ENCODE results near the gene ARPC2.

ARPC2 gene

GRCh38 chr2:218253232-218253625 is 36.2 kb downstream of the ARPC2 start:
- DNase-seq (ENCODE audit: low spot score) = no peak

DNA sequence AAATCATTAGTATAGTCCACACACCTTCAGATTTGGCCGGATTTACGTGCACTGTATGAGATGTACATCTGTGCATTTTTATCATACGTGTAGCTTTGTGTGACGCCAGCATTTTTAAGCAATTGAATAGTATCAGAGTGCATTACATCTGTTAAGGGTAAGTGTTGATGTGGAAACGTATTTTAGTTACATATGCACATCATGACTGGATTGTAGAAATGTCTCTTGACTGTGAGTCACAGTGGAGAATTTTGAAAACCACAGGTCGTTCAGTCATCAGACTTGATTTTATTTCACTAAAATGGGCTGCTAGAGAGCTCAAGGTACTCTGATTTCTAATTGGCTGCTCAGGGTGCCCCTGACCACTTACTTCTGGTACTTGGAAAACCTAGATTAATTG is 38.5 kb downstream of the ARPC2 start:
- no peak for DNase-seq (ENCODE audit: low spot score)

DNA sequence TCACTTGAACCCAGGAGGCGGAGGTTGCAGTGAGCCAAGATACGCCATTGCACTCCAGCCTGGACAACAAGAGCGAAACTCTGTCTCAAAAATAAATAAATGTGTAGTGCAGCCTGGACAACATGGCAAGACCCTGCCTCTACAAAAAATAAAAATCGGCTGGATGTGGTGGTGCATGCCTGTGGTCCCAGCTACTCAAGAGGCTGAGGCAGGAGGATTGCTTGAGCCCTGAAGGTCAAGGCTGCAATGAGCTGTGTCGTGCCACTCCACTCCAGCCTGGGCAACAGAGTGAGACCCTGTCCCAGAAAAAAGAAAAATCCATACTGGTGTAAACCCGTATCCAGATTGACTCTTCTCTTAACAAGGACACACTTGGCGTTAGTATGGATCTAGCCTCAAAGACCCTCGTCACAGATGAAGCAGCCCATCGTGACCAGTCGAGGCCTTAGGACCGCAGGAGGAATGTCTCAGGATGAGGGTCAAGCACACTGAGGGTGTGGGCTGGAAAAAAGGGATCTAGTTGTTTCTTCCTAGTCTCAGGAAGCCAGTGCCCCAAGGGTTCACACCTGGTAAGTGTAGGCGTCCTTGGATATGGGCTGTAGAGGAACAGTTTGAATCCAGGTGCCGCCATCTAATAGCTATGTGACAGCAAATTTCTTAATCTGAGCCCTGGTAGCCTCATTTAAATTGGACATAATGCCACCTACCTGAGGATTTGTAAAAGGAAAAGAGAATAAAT is 39.8 kb downstream of the ARPC2 start:
- DNase-seq (ENCODE audit: low spot score) = no peak

DNA sequence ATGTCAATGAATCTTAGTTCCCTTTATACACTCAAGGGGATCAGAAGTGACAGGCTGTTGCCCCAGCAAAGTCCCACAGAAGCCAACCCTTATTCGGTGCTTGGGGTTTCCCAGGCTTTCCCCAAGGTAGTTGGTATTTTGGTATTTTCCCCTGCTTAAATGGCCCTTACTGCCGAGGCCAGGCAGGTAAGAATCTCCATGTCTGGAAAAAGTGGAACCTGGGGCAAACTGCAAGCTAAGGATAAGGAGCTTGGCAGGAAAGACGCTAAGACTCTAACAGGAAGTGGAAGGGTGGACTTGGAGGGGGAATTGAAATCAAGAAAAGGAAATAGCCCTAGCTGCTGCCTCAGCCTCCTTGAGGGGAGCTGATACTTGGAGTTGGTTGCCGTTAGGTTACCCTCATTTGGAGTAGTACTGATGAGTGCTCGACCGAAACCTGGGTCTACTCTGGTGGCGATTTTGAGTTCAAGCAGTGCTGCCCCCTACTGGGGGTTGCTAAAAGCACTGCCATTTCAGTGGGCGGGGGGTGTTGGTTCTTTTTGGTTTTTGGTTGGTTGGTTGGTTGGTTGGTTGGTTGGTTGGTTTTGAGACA is 40.5 kb downstream of the ARPC2 start:
- peak; percentile 71 for DNase-seq (ENCODE audit: low spot score)

- DNase-seq (ENCODE audit: low spot score) = no peak
Measured at GRCh38 chr2:218259099-218259961, 42.3 kb downstream of the ARPC2 start.

GRCh38 chr2:218260166-218260565 is 43.2 kb downstream of the ARPC2 start:
- DNase-seq (ENCODE audit: low spot score) = no peak

DNA sequence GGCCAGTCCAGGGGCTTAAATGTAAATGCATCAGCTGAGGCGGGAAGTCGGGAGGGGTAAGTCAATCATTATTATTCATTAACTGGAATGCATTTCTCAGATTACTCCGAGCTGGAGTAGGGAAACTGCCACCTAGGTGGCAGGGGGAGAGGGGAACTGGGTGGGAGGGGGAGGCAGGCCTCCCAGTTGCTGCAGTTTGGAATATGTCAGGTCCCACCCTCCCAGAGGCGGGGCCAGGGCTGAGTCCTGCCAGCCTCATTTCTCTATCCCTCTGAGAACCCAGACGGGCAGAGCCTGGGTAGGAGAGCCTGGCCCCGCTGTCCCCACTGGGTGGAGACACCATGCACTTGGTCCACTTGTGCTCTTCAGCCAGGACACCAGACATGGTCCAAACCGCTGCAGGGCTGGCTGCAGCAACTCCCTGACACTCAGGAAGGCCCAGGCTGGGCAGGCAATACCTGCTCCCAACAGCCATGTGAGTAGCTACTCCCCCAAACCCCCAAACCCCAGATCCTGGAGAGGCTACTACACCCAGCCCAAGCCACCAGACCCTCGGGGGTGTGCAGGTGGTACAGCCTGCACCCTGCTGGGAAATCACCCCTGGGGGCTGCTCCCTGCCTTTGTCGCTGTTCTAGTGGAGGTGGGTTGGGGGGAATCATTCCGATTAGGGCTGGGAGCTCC is 43.9 kb downstream of the ARPC2 start, which contains the start of gene GPBAR1:
Gene GPBAR1 (plus strand): TSS at position 274 of the 681 bp plus-strand sequence. CDS start 1,710 bp downstream, outside the sequence.
- DNase-seq (ENCODE audit: low spot score) = no peak

DNA sequence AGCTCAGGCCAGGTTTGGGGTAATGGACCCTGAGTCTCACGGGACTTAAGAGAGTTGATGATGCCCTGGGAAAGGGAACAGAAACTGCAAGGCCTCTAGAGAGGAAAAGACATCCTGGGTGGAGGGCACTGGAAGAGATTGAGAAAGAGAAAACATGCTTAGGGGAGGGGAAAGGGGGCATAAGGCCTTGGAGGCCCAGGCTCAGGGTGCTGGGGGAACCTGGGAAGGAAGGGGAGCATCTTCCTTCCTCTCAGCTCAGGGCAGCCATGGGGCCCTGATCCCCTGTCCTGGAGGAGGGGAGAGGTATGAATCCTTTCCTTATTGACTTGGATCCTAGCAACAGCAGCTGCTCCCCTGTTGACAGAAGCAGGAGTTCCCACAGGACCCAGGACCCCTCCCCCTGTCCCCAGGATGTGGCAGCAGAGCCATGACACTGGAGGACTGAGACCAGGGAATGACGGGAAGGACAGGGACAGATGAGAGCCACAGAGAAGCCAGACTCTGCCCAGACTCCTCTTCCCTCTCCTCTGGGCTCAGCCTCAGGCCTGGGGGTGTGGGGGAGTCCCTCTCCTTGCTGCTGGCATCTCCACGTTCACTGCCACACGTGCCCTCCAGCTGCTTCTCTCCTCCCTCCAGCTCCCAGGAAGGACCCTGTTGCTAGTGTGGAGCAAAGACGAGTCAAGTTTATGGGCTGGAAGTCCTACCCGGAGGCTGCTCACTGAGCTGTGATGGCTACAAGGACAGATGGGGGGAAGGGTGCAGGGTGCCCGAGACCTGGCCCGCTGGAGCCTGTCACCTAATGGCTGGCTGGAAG is 44.6 kb downstream of the ARPC2 start:
- DNase-seq (ENCODE audit: low spot score) = no peak

- no peak for DNase-seq (ENCODE audit: low spot score)
Measured at GRCh38 chr2:218262237-218262600, 45.2 kb downstream of the ARPC2 start.

- DNase-seq (ENCODE audit: low spot score) = no peak
Measured at GRCh38 chr2:218262631-218263586, 45.9 kb downstream of the ARPC2 start.

DNA sequence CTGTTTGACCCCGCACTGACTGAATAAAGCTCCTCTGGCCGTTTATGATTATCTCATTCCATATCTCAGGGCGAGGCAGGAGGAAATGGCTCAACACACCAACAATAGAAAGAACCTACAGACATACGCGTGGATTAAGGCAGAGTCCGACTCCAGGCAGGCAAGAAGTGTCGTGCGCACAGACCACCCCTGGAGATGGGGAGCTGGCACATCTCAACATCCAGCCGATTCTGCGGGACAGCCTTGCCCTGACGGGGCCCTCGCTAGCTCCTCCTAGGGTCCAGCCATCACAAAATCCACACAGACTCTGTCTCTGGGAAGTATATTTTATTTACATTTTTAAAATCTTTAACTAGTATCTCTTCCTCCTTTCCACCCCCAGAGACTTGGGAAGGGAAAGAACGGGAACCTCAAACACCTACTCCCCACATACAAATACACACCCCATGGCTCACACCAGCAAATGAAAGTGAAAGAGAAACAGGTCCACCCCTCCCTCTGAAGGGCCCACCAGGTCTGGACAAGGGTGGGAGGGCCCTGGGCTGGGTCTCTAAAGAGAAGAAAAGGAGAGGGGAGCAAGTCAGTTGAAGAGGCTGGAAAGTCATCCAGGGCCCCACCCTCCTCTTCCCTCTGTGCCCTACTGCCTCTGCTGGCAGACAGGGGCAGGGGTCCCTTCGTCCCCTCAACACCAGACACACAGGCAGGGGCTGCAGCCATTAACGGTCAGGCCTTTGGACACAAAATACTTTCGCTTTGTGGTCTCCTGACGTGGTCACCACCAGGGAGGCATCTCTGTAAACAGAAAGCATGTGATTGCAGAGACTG is 47.0 kb downstream of the ARPC2 start:
- no peak for DNase-seq (ENCODE audit: low spot score)

- DNase-seq (ENCODE audit: low spot score) = no peak
Measured at GRCh38 chr2:218264773-218265561, 48.0 kb downstream of the ARPC2 start.

GRCh38 chr2:218265626-218266025 is 48.6 kb downstream of the ARPC2 start:
- DNase-seq (ENCODE audit: low spot score) = no peak

DNA sequence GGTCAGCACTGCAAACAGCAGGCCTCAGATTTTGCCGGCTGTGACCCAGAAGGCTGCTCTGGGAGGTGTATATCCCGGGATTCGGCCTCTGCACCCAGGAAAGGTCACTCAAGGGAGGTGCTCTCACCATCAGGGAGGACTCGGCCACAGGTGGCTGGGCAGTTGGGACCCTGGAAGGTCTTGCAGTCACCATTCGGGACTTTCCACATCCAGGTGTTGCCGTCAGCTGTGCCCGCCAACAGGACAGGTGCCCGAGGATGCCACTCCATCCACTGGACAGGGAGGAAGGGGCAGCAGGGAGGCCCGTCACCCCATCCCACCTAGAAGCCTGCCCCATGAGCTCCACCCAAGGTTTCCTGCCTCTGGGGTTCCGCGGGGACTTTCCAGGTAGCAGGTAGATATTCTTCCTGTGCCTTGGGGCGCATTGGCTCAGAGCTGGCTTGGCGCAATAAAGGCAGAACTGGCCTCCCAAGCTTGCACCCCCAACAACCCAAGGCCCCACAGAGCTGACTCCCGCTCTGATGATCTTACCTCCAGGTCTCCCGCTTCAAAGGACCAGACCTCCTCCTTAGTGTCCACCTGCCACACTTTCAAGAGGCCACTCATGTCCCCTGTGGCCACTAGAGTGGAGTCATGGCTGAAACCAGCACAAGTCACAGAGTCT is 49.5 kb downstream of the ARPC2 start:
- no peak for DNase-seq (ENCODE audit: low spot score)

DNA sequence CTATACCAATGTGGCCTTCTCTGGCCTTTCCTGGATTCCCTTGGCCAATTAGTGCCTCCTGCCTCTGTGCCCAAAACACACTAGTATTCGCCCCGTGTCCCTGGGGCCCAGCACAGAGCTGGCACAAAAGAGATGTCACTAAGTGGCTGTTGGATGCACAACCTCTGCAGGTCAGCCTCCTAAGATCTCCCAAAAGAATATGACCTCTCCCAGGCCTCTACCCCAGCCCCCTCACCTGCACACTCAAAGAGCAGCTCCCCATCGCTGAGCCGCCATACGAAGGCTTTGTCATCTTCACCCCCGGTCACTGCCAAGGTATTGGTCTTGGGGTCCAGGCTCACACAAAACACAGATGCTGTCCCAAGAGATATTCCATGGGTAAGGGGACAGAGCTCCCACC is 50.3 kb downstream of the ARPC2 start:
- DNase-seq (ENCODE audit: low spot score) = no peak

GRCh38 chr2:218269900-218270720 is 53.1 kb downstream of the ARPC2 start, which contains the start of the genes AAMP and PNKD:
Gene AAMP (minus strand): TSS chr2:218270137. CDS start chr2:218270086, 51 bp downstream.
Gene PNKD (plus strand): TSS chr2:218270519. CDS start chr2:218270536, 17 bp downstream.
- peak; percentile 100 for DNase-seq (ENCODE audit: low spot score)

Measured in activated CD4-positive, alpha-beta T cell treated with anti-CD3 and anti-CD28 coated beads, Interleukin-2, Interleukin-4, amounts not matched to agents 100 ng/mL and 50 ng/mL, durations not matched to agents 16 hours and 8 hours (primary cell).